HG03064 (cell line): Measurements from ENCODE around the gene GALNT17.

Experiments
- ATAC-seq: cut with Tn5 transposase; IDR thresholded peaks from one replicate; pipeline ENCODE4 v1.9.1; 2021; ENCODE audit warnings: low read depth; ENCODE audit not compliant: unreplicated experiment

Gene GALNT17

GRCh38 chr7:71377062-71377461, 245.1 kb downstream of the GALNT17 start:
- ATAC-seq, result no peak

GRCh38 chr7:71377469-71377868, 245.5 kb downstream of the GALNT17 start:
- ATAC-seq, result no peak

GRCh38 chr7:71384094-71384493, 252.2 kb downstream of the GALNT17 start:
- ATAC-seq, result no peak

- ATAC-seq, result no peak
Measured at GRCh38 chr7:71385330-71385729, 253.4 kb downstream of the GALNT17 start.

GRCh38 chr7:71386152-71386785, 254.3 kb downstream of the GALNT17 start:
- ATAC-seq, result no peak

GRCh38 chr7:71388181-71388580, 256.2 kb downstream of the GALNT17 start:
- no peak for ATAC-seq

GRCh38 chr7:71389976-71390375, 258.0 kb downstream of the GALNT17 start:
- ATAC-seq, result no peak

GRCh38 chr7:71393661-71394060, 261.7 kb downstream of the GALNT17 start:
- no peak for ATAC-seq

- no peak for ATAC-seq
Measured at GRCh38 chr7:71402684-71403083, 270.7 kb downstream of the GALNT17 start.

- no peak for ATAC-seq
Measured at GRCh38 chr7:71403202-71403946, 271.4 kb downstream of the GALNT17 start.

GRCh38 chr7:71404726-71405345, 272.9 kb downstream of the GALNT17 start:
- ATAC-seq, result no peak

GRCh38 chr7:71408271-71408670, 276.3 kb downstream of the GALNT17 start:
- ATAC-seq, result no peak

GRCh38 chr7:71409550-71410157, 277.7 kb downstream of the GALNT17 start:
- ATAC-seq, result no peak

GRCh38 chr7:71411475-71411874, 279.5 kb downstream of the GALNT17 start:
- ATAC-seq, result no peak

GRCh38 chr7:71414490-71414889, 282.5 kb downstream of the GALNT17 start:
- no peak for ATAC-seq

- ATAC-seq, result no peak
Measured at GRCh38 chr7:71419546-71420337, 287.8 kb downstream of the GALNT17 start.

- no peak for ATAC-seq
Measured at GRCh38 chr7:71422104-71422503, 290.2 kb downstream of the GALNT17 start.

- no peak for ATAC-seq
Measured at GRCh38 chr7:71424166-71425035, 292.5 kb downstream of the GALNT17 start.

GRCh38 chr7:71429083-71429482, 297.1 kb downstream of the GALNT17 start:
- ATAC-seq, result no peak

GRCh38 chr7:71430246-71430645, 298.3 kb downstream of the GALNT17 start:
- no peak for ATAC-seq
